Measurements from ENCODE around the gene SLC35C1. TPM values are rescaled to one million over a fixed set of nuclear protein-coding genes. Genes with fewer than 3 reads are reported as not detected.

Gene SLC35C1
- total and polyA plus RNA-seq, 2 of the 8 experiments (the other 6 are each of a cell fraction or from before 2014, with no cell fraction given): 4.6 to 10.6 TPM

DNA sequence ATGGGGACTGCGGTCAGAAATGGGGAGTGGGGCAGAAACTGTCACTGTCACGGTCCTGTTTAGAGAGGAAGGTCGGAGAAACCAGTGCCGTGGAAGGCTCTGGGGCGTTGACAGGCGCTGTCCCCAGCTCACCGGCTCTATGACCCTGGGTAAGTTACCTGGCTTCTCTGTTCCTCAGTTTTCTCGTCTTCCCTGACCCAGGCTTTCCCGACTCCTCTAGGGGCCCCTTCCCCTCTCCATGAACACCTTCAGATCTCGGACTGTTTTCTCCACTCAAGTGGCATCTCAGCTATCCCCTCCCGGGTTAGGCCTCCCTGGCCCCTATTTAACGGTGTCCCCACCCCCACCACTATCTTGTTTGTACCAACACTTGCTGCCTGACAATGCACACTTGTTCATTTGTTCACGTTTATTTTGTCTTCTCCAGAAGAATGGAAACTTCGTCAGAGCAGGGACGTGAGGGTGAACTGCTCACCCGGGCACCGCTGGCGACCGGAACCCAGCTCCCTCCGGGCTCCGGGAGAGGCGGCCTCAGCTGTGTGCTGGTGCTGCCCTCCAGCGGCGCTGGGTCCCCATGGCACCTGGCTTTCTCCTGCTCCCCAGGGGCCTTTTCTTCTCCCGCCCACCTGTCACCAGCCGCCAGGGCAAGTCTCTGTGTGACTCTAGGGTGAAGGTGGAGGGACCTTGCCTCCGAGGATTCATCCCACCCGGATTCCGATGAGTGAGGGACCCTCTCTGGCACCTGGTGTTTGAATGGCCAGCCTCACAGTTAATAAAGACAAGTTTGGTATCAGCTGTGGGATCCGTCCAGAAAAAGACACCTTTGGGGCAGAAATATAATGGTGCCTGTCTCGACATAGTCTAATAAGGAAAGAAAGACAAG is 33.1 kb upstream of the SLC35C1 start (continued):
- TF ChIP-seq RFX5 (IDR thresholded peaks at IDR 0.05; ENCODE audit: borderline replicate concordance, low read depth, low read length): 0 out of 2 replicates have a peak, but pooled peaks have one; percentile 8
- no peak for TF ChIP-seq EZH2 (IDR thresholded peaks at IDR 0.05; ENCODE audit: low read depth, low read length, severe bottlenecking)

Data from H1 (cell line).